ENCODE results near the gene GRM4. TPM values are rescaled to one million over a fixed set of nuclear protein-coding genes. Genes with fewer than 3 reads are reported as not detected.

The GRM4 gene
- total RNA-seq, 4 donors from 2014 or later = 0.35 to 2.2 TPM; not detected in 2

- H3K27me3 ChIP-seq = peaks cover 16 to 38% of the 10 kb centered on the region in 2 donors
- no peak overlapping the region for H3K27ac ChIP-seq
- peaks cover 0 to 18% of the 10 kb centered on the region in 2 donors for H3K4me1 ChIP-seq
- TF ChIP-seq POLR2A (IDR thresholded peaks at IDR 0.05) = no peak
- TF ChIP-seq CTCF (IDR thresholded peaks at IDR 0.05) = no peak
- H3K4me3 ChIP-seq = peak overlapping the region in 1 of 2 donors; percentile 32
- H3K36me3 ChIP-seq = no peaks in the 10 kb centered on the region
- DNase-seq = no peak
- no peaks in the 10 kb centered on the region for H3K9me3 ChIP-seq
- intact Hi-C loops (cut with DNase I; ENCODE audit: low total_unique reads) = no loop called here
These were observed 1.2 kb downstream of the GRM4 start for GRCh38 chr6:34144581-34145160.

GRCh38 chr6:34143884-34144580 lies 1.9 kb downstream of the GRM4 start:
- TF ChIP-seq POLR2A (IDR thresholded peaks at IDR 0.05) (no peak), CTCF (IDR thresholded peaks at IDR 0.05) (no peak)
- no peaks in the 10 kb centered on the region for H3K36me3 ChIP-seq
- intact Hi-C loops (cut with DNase I; ENCODE audit: low total_unique reads) = no loop called here
- no peaks in the 10 kb centered on the region for H3K9me3 ChIP-seq
- no peak overlapping the region for H3K27ac ChIP-seq
- H3K27me3 ChIP-seq = peaks cover 16 to 43% of the 10 kb centered on the region in 2 donors
- peak overlapping the region in 1 of 2 donors; percentile 32 for H3K4me3 ChIP-seq
- peaks cover 0 to 18% of the 10 kb centered on the region in 2 donors for H3K4me1 ChIP-seq
- DNase-seq = peak in 1 of 2 donors; percentile 30

GRCh38 chr6:34143196-34143883 lies 2.5 kb downstream of the GRM4 start:
- no peak for TF ChIP-seq POLR2A (IDR thresholded peaks at IDR 0.05)
- no peak for TF ChIP-seq CTCF (IDR thresholded peaks at IDR 0.05)
- Histone ChIP-seq H3K27me3 (peaks cover 16 to 44% of the 10 kb centered on the region in 2 donors), H3K27ac (no peak overlapping the region), H3K36me3 (no peaks in the 10 kb centered on the region), H3K4me1 (peaks cover 0 to 18% of the 10 kb centered on the region in 2 donors), H3K4me3 (no peak overlapping the region), H3K9me3 (no peaks in the 10 kb centered on the region)
- DNase-seq = no peak
- intact Hi-C loops (cut with DNase I; ENCODE audit: low total_unique reads) = no loop called here

- intact Hi-C loops (cut with DNase I; ENCODE audit: low total_unique reads) = no loop called here
These were observed 3.6 kb downstream of the GRM4 start for GRCh38 chr6:34142061-34142998.

More at GRCh38 chr6:34142061-34142998, 3.6 kb downstream of the GRM4 start:
- Histone ChIP-seq H3K9me3 (no peaks in the 10 kb centered on the region), H3K27ac (no peak overlapping the region), H3K36me3 (no peaks in the 10 kb centered on the region), H3K4me1 (peaks cover 0 to 18% of the 10 kb centered on the region in 2 donors), H3K27me3 (peaks cover 16 to 44% of the 10 kb centered on the region in 2 donors), H3K4me3 (no peak overlapping the region)
- no peak for TF ChIP-seq POLR2A (IDR thresholded peaks at IDR 0.05)
- no peak for TF ChIP-seq CTCF (IDR thresholded peaks at IDR 0.05)
- no peak for DNase-seq

Measured in uterus (tissue), 4 donors.